Keratinocyte (primary cell): ENCODE data around the gene ROR1. TPM values are rescaled to one million over a fixed set of nuclear protein-coding genes. Genes with fewer than 3 reads are reported as not detected.

ENCODE experiments used
- DNase-seq: peaks from one replicate; pipeline ENCODE4 v3.0.0-alpha.2; 2011; ENCODE audit warnings: low read depth, missing footprints, low spot score
- FAIRE-seq: peaks from 2 replicates; lab custom pipeline; 2011; peaks lifted over from hg19 to GRCh38; lab: Jason Lieb, UNC
- H2AFZ ChIP-seq: 2 replicates; pipeline ENCODE4 v1.6.0; 2012; ENCODE audit warnings: low read length, control low read depth, inconsistent platforms; ENCODE audit not compliant: control insufficient read depth
- H3K27ac ChIP-seq: 2 replicates; pipeline ENCODE4 v1.5.1; 2011; ENCODE audit warnings: low read length; ENCODE audit not compliant: control insufficient read depth, insufficient read depth
- H3K27me3 ChIP-seq: 3 replicates; pipeline ENCODE4 v1.6.0; 2011; ENCODE audit warnings: low read length; ENCODE audit not compliant: control insufficient read depth, insufficient read depth; ENCODE audit errors: extremely low read depth
- H3K36me3 ChIP-seq, 2 experiments: 2 replicates in 1 of 2; 3 replicates in 1 of 2; pipeline ENCODE4 v1.5.1; 2011; ENCODE audit warnings: low read length in 2 of 2, mild to moderate bottlenecking in 1 of 2; ENCODE audit not compliant: control insufficient read depth in 2 of 2, insufficient read depth in 2 of 2; ENCODE audit errors: extremely low read depth in 1 of 2
- H3K4me1 ChIP-seq: 3 replicates; pipeline ENCODE4 v1.5.1; 2011; ENCODE audit warnings: low read length; ENCODE audit not compliant: control insufficient read depth, insufficient read depth; ENCODE audit errors: extremely low read depth
- H3K4me2 ChIP-seq: 3 replicates; pipeline ENCODE4 v1.6.0; 2011; ENCODE audit warnings: low read depth, low read length; ENCODE audit not compliant: control insufficient read depth, insufficient read depth; ENCODE audit errors: extremely low read depth
- H3K4me3 ChIP-seq, 3 experiments: fragments of 200-600 bp in 1 of 3; sonication (generic) in 1 of 3; 2 replicates in 2 of 3; 3 replicates in 1 of 3; pipeline ENCODE4 v1.5.1; 2011 to 2016; ENCODE audit warnings: low read length in 3 of 3, mild to moderate bottlenecking in 3 of 3, control low read depth in 2 of 3, inconsistent platforms in 1 of 3, low read depth in 1 of 3, mixed read lengths in 1 of 3, mixed run types in 1 of 3, moderate library complexity in 1 of 3; ENCODE audit not compliant: control insufficient read depth in 2 of 3, insufficient read depth in 2 of 3; ENCODE audit errors: extremely low read depth in 1 of 3
- H3K79me2 ChIP-seq: 2 replicates; pipeline ENCODE4 v1.6.0; 2012; ENCODE audit warnings: low read length; ENCODE audit not compliant: control insufficient read depth, insufficient read depth
- H3K9ac ChIP-seq: 3 replicates; pipeline ENCODE4 v1.6.0; 2011; ENCODE audit warnings: low read length; ENCODE audit not compliant: control insufficient read depth, insufficient read depth; ENCODE audit errors: extremely low read depth
- H3K9me1 ChIP-seq: 3 replicates; pipeline ENCODE4 v1.6.0; 2011; ENCODE audit warnings: low read length; ENCODE audit not compliant: control insufficient read depth, insufficient read depth; ENCODE audit errors: extremely low read depth
- H3K9me3 ChIP-seq: 2 replicates; pipeline ENCODE4 v1.5.1; 2012; ENCODE audit warnings: low read depth, low read length; ENCODE audit not compliant: control insufficient read depth
- H4K20me1 ChIP-seq: 3 replicates; pipeline ENCODE4 v1.6.0; 2011; ENCODE audit warnings: low read length; ENCODE audit not compliant: control insufficient read depth, insufficient read depth; ENCODE audit errors: extremely low read depth
- EZH2 ChIP-seq: IDR thresholded peaks from one replicate; pipeline ENCODE4 v1.6.1; 2012; ENCODE audit warnings: inconsistent platforms, mild to moderate bottlenecking, low read length, moderate library complexity
- dilution Hi-C: fragments of 300-500 bp; cut with MboI; formaldehyde crosslinking; loops from one replicate; pipeline ENCODE4 v1.7.0; 2020; ENCODE audit warnings: low sequenced_read_pairs; ENCODE audit not compliant: extremely low pct_ligation_motif_present
- polyA plus RNA-seq, 5 experiments: library from polyadenylated mRNA; depleted of rRNA in 3 of 5; stranded (reverse) in 3 of 5; stranded (forward) in 1 of 5; unstranded in 1 of 5; fragments of >200 nt; gene quantifications; 1 replicate in 1 of 5; 2 replicates in 3 of 5; 3 replicates in 1 of 5; pipeline versions ENCODE4 v1.2.1 to v1.2.3, GENCODE V29; 2011 to 2012; ENCODE audit warnings: missing spikeins in 2 of 5, low read depth in 1 of 5, low replicate concordance in 1 of 5
- TF ChIP-seq, protein P1 (sequence below), 3 experiments: IDR thresholded peaks in 1 of 3; conservative IDR thresholded peaks in 1 of 3; optimal IDR thresholded peaks in 1 of 3; 2 replicates in 2 of 3; 3 replicates in 1 of 3; pipeline versions ENCODE3 to v1.5.1; 2011; ENCODE audit warnings: low read length in 3 of 3, mild to moderate bottlenecking in 3 of 3, moderate library complexity in 2 of 3, control low read depth in 1 of 3, inconsistent platforms in 1 of 3; ENCODE audit not compliant: insufficient read depth in 2 of 3; ENCODE audit errors: extremely low read depth in 1 of 3

The ROR1 gene
- polyA plus RNA-seq, 1 donor (not counting 4 experiments of a cell fraction or from before 2014, with no cell fraction given), result 9.2 TPM

DNA sequence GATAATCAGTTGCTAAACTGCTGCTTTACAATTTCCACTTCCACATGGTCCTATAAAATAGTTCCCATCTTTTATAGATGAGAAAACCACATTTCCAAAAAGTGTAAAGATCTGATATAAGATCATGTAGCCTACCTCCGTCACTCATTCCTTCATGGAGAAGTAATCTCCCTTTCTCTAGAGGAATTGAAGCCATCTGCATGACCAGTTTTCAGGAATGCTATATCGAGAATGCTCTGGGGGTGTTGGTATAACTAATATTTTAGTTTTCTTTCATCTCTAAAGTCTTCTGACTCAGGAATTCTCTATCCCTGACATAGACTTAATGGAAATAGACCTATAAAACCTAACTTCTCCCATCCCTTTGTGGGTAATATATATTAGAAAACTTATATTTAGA lies 256.6 kb downstream of the ROR1 start:
- Histone ChIP-seq H3K4me3 (no peak overlapping the region), H3K27ac (no peak overlapping the region), H3K9ac (no peak overlapping the region), H2AFZ (no peak overlapping the region), H3K79me2 (no peaks in the 10 kb centered on the region), H3K9me1 (no peaks in the 10 kb centered on the region), H3K27me3 (no peaks in the 10 kb centered on the region), H3K4me1 (peaks cover 5% of the 10 kb centered on the region), H3K4me2 (no peak overlapping the region), H3K36me3 (no peaks in the 10 kb centered on the region), H3K9me3 (no peaks in the 10 kb centered on the region), H4K20me1 (no peaks in the 10 kb centered on the region)
- FAIRE-seq (no peak), DNase-seq (no peak)
- dilution Hi-C loops, result no loop called here
- TF ChIP-seq EZH2, result no peak
- TF ChIP-seq, protein P1, sequence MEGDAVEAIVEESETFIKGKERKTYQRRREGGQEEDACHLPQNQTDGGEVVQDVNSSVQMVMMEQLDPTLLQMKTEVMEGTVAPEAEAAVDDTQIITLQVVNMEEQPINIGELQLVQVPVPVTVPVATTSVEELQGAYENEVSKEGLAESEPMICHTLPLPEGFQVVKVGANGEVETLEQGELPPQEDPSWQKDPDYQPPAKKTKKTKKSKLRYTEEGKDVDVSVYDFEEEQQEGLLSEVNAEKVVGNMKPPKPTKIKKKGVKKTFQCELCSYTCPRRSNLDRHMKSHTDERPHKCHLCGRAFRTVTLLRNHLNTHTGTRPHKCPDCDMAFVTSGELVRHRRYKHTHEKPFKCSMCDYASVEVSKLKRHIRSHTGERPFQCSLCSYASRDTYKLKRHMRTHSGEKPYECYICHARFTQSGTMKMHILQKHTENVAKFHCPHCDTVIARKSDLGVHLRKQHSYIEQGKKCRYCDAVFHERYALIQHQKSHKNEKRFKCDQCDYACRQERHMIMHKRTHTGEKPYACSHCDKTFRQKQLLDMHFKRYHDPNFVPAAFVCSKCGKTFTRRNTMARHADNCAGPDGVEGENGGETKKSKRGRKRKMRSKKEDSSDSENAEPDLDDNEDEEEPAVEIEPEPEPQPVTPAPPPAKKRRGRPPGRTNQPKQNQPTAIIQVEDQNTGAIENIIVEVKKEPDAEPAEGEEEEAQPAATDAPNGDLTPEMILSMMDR (optimal IDR thresholded peaks at IDR 0.05 in 1 of 3, IDR thresholded peaks at IDR 0.05 in 1 of 3, conservative IDR thresholded peaks at IDR 0.05 in 1 of 3; ENCODE audit: extremely low read depth in 1 of 3, insufficient read depth in 2 of 3, low read length in 3 of 3), result no peak

DNA sequence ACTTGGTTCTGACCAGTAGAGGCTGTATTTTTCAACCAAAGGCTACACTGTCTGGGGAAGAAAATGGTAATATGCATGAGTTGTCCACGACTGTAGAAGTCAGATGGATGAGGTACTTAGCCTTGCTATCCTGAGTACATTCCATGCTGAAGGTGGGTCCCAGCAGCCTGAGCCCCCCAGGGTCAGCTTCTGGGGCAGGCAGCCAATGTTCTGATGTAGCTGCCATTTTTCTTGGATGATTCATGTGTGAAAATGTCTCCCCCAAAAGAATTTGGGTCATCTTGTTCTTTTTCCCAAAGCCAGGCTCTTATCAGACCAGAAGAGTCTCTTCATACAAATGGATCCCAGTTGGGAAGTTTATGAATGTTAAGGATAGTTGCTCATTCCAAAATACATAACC lies 257.4 kb downstream of the ROR1 start:
- H3K4me1 ChIP-seq, result peaks cover 5% of the 10 kb centered on the region
- H3K9me1 ChIP-seq, result no peaks in the 10 kb centered on the region
- H3K27ac ChIP-seq, result no peak overlapping the region
- no peaks in the 10 kb centered on the region for H3K79me2 ChIP-seq
- no peak overlapping the region for H3K9ac ChIP-seq
- H4K20me1 ChIP-seq, result no peaks in the 10 kb centered on the region
- no peak for FAIRE-seq
- DNase-seq, result no peak
- H3K27me3 ChIP-seq, result no peaks in the 10 kb centered on the region
- dilution Hi-C loops, result no loop called here
- TF ChIP-seq, protein P1 (optimal IDR thresholded peaks at IDR 0.05 in 1 of 3, IDR thresholded peaks at IDR 0.05 in 1 of 3, conservative IDR thresholded peaks at IDR 0.05 in 1 of 3; ENCODE audit: extremely low read depth in 1 of 3, insufficient read depth in 2 of 3, low read length in 3 of 3), result no peak
- no peak for TF ChIP-seq EZH2
- no peaks in the 10 kb centered on the region for H3K36me3 ChIP-seq
- H3K4me2 ChIP-seq, result no peak overlapping the region
- no peaks in the 10 kb centered on the region for H3K9me3 ChIP-seq
- no peak overlapping the region for H3K4me3 ChIP-seq
- H2AFZ ChIP-seq, result no peak overlapping the region
